ENCODE data around the gene ADRA2C.
A peak's percentile ranks its signal among the peaks of the same experiment; 100 is the strongest.

DNA sequence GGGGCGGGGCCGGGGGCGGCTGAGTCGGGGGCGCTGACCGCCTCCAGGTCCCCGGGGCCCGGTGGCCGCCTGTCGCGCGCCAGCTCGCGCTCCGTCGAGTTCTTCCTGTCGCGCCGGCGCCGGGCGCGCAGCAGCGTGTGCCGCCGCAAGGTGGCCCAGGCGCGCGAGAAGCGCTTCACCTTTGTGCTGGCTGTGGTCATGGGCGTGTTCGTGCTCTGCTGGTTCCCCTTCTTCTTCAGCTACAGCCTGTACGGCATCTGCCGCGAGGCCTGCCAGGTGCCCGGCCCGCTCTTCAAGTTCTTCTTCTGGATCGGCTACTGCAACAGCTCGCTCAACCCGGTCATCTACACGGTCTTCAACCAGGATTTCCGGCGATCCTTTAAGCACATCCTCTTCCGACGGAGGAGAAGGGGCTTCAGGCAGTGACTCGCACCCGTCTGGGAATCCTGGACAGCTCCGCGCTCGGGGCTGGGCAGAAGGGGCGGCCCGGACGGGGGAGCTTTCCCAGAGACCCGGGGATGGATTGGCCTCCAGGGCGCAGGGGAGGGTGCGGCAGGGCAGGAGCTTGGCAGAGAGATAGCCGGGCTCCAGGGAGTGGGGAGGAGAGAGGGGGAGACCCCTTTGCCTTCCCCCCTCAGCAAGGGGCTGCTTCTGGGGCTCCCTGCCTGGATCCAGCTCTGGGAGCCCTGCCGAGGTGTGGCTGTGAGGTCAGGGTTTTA, 1.5 kb downstream of the ADRA2C start:
- no peak for TF ChIP-seq POLR2AphosphoS5 (IDR thresholded peaks at IDR 0.05; ENCODE audit: low read depth, low read length)
- peak; percentile 39; the same call in 1 of the 2 replicates for TF ChIP-seq SMC3 (IDR thresholded peaks at IDR 0.05; ENCODE audit: low read depth, low read length)
- TF ChIP-seq, protein P1, sequence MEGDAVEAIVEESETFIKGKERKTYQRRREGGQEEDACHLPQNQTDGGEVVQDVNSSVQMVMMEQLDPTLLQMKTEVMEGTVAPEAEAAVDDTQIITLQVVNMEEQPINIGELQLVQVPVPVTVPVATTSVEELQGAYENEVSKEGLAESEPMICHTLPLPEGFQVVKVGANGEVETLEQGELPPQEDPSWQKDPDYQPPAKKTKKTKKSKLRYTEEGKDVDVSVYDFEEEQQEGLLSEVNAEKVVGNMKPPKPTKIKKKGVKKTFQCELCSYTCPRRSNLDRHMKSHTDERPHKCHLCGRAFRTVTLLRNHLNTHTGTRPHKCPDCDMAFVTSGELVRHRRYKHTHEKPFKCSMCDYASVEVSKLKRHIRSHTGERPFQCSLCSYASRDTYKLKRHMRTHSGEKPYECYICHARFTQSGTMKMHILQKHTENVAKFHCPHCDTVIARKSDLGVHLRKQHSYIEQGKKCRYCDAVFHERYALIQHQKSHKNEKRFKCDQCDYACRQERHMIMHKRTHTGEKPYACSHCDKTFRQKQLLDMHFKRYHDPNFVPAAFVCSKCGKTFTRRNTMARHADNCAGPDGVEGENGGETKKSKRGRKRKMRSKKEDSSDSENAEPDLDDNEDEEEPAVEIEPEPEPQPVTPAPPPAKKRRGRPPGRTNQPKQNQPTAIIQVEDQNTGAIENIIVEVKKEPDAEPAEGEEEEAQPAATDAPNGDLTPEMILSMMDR (IDR thresholded peaks at IDR 0.05), result no peak
- TF ChIP-seq, protein P2, sequence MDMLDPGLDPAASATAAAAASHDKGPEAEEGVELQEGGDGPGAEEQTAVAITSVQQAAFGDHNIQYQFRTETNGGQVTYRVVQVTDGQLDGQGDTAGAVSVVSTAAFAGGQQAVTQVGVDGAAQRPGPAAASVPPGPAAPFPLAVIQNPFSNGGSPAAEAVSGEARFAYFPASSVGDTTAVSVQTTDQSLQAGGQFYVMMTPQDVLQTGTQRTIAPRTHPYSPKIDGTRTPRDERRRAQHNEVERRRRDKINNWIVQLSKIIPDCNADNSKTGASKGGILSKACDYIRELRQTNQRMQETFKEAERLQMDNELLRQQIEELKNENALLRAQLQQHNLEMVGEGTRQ (IDR thresholded peaks at IDR 0.05; ENCODE audit: borderline replicate concordance, low read depth, low read length), result no peak
- no peak for TF ChIP-seq NFIC (IDR thresholded peaks at IDR 0.05; ENCODE audit: borderline replicate concordance)
- TF ChIP-seq EP300 (IDR thresholded peaks at IDR 0.05; ENCODE audit: borderline replicate concordance in 1 of 2, low read depth in 1 of 2, low read length in 1 of 2), result no peak
- TF ChIP-seq RAD21 (IDR thresholded peaks at IDR 0.05; ENCODE audit: low read length), result peak; percentile 40
- no peak for TF ChIP-seq EZH2phosphoT487 (IDR thresholded peaks at IDR 0.05; ENCODE audit: borderline replicate concordance, low read depth)
- TF ChIP-seq, protein P3, sequence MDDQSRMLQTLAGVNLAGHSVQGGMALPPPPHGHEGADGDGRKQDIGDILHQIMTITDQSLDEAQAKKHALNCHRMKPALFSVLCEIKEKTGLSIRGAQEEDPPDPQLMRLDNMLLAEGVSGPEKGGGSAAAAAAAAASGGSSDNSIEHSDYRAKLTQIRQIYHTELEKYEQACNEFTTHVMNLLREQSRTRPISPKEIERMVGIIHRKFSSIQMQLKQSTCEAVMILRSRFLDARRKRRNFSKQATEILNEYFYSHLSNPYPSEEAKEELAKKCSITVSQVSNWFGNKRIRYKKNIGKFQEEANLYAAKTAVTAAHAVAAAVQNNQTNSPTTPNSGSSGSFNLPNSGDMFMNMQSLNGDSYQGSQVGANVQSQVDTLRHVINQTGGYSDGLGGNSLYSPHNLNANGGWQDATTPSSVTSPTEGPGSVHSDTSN (IDR thresholded peaks at IDR 0.05), result no peak
- no peak for TF ChIP-seq JUND (IDR thresholded peaks at IDR 0.05)
- TF ChIP-seq NRF1 (IDR thresholded peaks at IDR 0.05; ENCODE audit: low read depth, low read length), result no peak
